Measurements from ENCODE around the gene CEP126. TPM values are rescaled to one million over a fixed set of nuclear protein-coding genes. Genes with fewer than 3 reads are reported as not detected.

Gene CEP126
- 6.5 TPM for total RNA-seq
- long read RNA-seq, partial matches to known transcripts = 8 of 11 reads
- long read RNA-seq, other reads (novel, unspliced or antisense) = 3 of 11 reads

- DNase-seq (ENCODE audit: low spot score) = peak; percentile 96
Measured at GRCh38 chr11:101914738-101915426, at the start of gene CEP126. Gene CEP126 (plus strand): TSS chr11:101915010. CDS start chr11:101915285, 275 bp downstream.

- no peak for DNase-seq (ENCODE audit: low spot score)
Measured at GRCh38 chr11:101866619-101867491, 48.0 kb upstream of the CEP126 start.

GRCh38 chr11:101867951-101868350, 46.9 kb upstream of the CEP126 start:
- DNase-seq (ENCODE audit: low spot score) = no peak

- no peak for DNase-seq (ENCODE audit: low spot score)
Measured at GRCh38 chr11:101870510-101870909, 44.3 kb upstream of the CEP126 start.

GRCh38 chr11:101872171-101872882, 42.5 kb upstream of the CEP126 start:
- no peak for DNase-seq (ENCODE audit: low spot score)

GRCh38 chr11:101880222-101880621, 34.6 kb upstream of the CEP126 start:
- DNase-seq (ENCODE audit: low spot score) = no peak

GRCh38 chr11:101881586-101881985, 33.2 kb upstream of the CEP126 start:
- no peak for DNase-seq (ENCODE audit: low spot score)

- DNase-seq (ENCODE audit: low spot score) = no peak
Measured at GRCh38 chr11:101885631-101886030, 29.2 kb upstream of the CEP126 start.

- no peak for DNase-seq (ENCODE audit: low spot score)
Measured at GRCh38 chr11:101889767-101890166, 25.0 kb upstream of the CEP126 start.

- DNase-seq (ENCODE audit: low spot score) = no peak
Measured at GRCh38 chr11:101894505-101894904, 20.3 kb upstream of the CEP126 start.

- no peak for DNase-seq (ENCODE audit: low spot score)
Measured at GRCh38 chr11:101907815-101908214, 7.0 kb upstream of the CEP126 start.

- no peak for DNase-seq (ENCODE audit: low spot score)
Measured at GRCh38 chr11:101909087-101909486, 5.7 kb upstream of the CEP126 start.

GRCh38 chr11:101912823-101913284, 2.0 kb upstream of the CEP126 start:
- no peak for DNase-seq (ENCODE audit: low spot score)

GRCh38 chr11:101913656-101914055, 1.2 kb upstream of the CEP126 start:
- DNase-seq (ENCODE audit: low spot score) = no peak

- no peak for DNase-seq (ENCODE audit: low spot score)
Measured at GRCh38 chr11:101914341-101914737, 471 bp upstream of the CEP126 start.

- no peak for DNase-seq (ENCODE audit: low spot score)
Measured at GRCh38 chr11:101915791-101916291, 1.0 kb downstream of the CEP126 start.

GRCh38 chr11:101916422-101916821, 1.6 kb downstream of the CEP126 start, which contains the start of gene ANGPTL5:
Gene ANGPTL5 (minus strand): TSS chr11:101916522. CDS start chr11:101907909, 8,613 bp downstream.
- DNase-seq (ENCODE audit: low spot score) = no peak

- DNase-seq (ENCODE audit: low spot score) = no peak
Measured at GRCh38 chr11:101917226-101917625, 2.4 kb downstream of the CEP126 start.

GRCh38 chr11:101920992-101921391, 6.2 kb downstream of the CEP126 start:
- DNase-seq (ENCODE audit: low spot score) = no peak

- DNase-seq (ENCODE audit: low spot score) = no peak
Measured at GRCh38 chr11:101923554-101923953, 8.7 kb downstream of the CEP126 start.

- DNase-seq (ENCODE audit: low spot score) = no peak
Measured at GRCh38 chr11:101929294-101929915, 14.6 kb downstream of the CEP126 start.
